Lower leg skin (tissue), 3 donors: ENCODE data around the gene TCERG1L.

Source experiments
- CTCF ChIP-seq, 3 donors: fragments of 450-650 bp; IDR thresholded peaks; one replicate each; pipeline ENCODE4 v1.5.1; 2016; ENCODE audit warnings: antibody characterized with exemption in 3 of 3, mild to moderate bottlenecking in 3 of 3, moderate library complexity in 2 of 3
- POLR2A ChIP-seq, 2 donors: fragments of 450-650 bp; IDR thresholded peaks; one replicate each; pipeline ENCODE4 v1.6.1; 2016 to 2017; ENCODE audit warnings: antibody characterized with exemption in 2 of 2, mild to moderate bottlenecking in 1 of 2, moderate library complexity in 1 of 2

- TF ChIP-seq CTCF (IDR thresholded peaks at IDR 0.05) (no peak), POLR2A (IDR thresholded peaks at IDR 0.05) (no peak)
Observed at GRCh38 chr10:131311661-131312477, at the start of gene TCERG1L.
